Keratinocyte (primary cell): ENCODE measurements around the gene DOP1A. TPM values are rescaled to one million over a fixed set of nuclear protein-coding genes. Genes with fewer than 3 reads are reported as not detected.

ENCODE experiments used
- DNase-seq: peaks from one replicate; pipeline ENCODE4 v3.0.0-alpha.2; 2011; ENCODE audit warnings: low read depth, missing footprints, low spot score
- FAIRE-seq: peaks from 2 replicates; lab custom pipeline; 2011; peaks lifted over from hg19 to GRCh38; lab: Jason Lieb, UNC
- H2AFZ ChIP-seq: 2 replicates; pipeline ENCODE4 v1.6.0; 2012; ENCODE audit warnings: low read length, control low read depth, inconsistent platforms; ENCODE audit not compliant: control insufficient read depth
- H3K27ac ChIP-seq: 2 replicates; pipeline ENCODE4 v1.5.1; 2011; ENCODE audit warnings: low read length; ENCODE audit not compliant: control insufficient read depth, insufficient read depth
- H3K27me3 ChIP-seq: 3 replicates; pipeline ENCODE4 v1.6.0; 2011; ENCODE audit warnings: low read length; ENCODE audit not compliant: control insufficient read depth, insufficient read depth; ENCODE audit errors: extremely low read depth
- H3K36me3 ChIP-seq, 2 experiments: 2 replicates in 1 of 2; 3 replicates in 1 of 2; pipeline ENCODE4 v1.5.1; 2011; ENCODE audit warnings: low read length in 2 of 2, mild to moderate bottlenecking in 1 of 2; ENCODE audit not compliant: control insufficient read depth in 2 of 2, insufficient read depth in 2 of 2; ENCODE audit errors: extremely low read depth in 1 of 2
- H3K4me1 ChIP-seq: 3 replicates; pipeline ENCODE4 v1.5.1; 2011; ENCODE audit warnings: low read length; ENCODE audit not compliant: control insufficient read depth, insufficient read depth; ENCODE audit errors: extremely low read depth
- H3K4me2 ChIP-seq: 3 replicates; pipeline ENCODE4 v1.6.0; 2011; ENCODE audit warnings: low read depth, low read length; ENCODE audit not compliant: control insufficient read depth, insufficient read depth; ENCODE audit errors: extremely low read depth
- H3K4me3 ChIP-seq, 3 experiments: fragments of 200-600 bp in 1 of 3; sonication (generic) in 1 of 3; 2 replicates in 2 of 3; 3 replicates in 1 of 3; pipeline ENCODE4 v1.5.1; 2011 to 2016; ENCODE audit warnings: low read length in 3 of 3, mild to moderate bottlenecking in 3 of 3, control low read depth in 2 of 3, inconsistent platforms in 1 of 3, low read depth in 1 of 3, mixed read lengths in 1 of 3, mixed run types in 1 of 3, moderate library complexity in 1 of 3; ENCODE audit not compliant: control insufficient read depth in 2 of 3, insufficient read depth in 2 of 3; ENCODE audit errors: extremely low read depth in 1 of 3
- H3K79me2 ChIP-seq: 2 replicates; pipeline ENCODE4 v1.6.0; 2012; ENCODE audit warnings: low read length; ENCODE audit not compliant: control insufficient read depth, insufficient read depth
- H3K9ac ChIP-seq: 3 replicates; pipeline ENCODE4 v1.6.0; 2011; ENCODE audit warnings: low read length; ENCODE audit not compliant: control insufficient read depth, insufficient read depth; ENCODE audit errors: extremely low read depth
- H3K9me1 ChIP-seq: 3 replicates; pipeline ENCODE4 v1.6.0; 2011; ENCODE audit warnings: low read length; ENCODE audit not compliant: control insufficient read depth, insufficient read depth; ENCODE audit errors: extremely low read depth
- H3K9me3 ChIP-seq: 2 replicates; pipeline ENCODE4 v1.5.1; 2012; ENCODE audit warnings: low read depth, low read length; ENCODE audit not compliant: control insufficient read depth
- H4K20me1 ChIP-seq: 3 replicates; pipeline ENCODE4 v1.6.0; 2011; ENCODE audit warnings: low read length; ENCODE audit not compliant: control insufficient read depth, insufficient read depth; ENCODE audit errors: extremely low read depth
- CTCF ChIP-seq, 3 experiments: IDR thresholded peaks in 1 of 3; conservative IDR thresholded peaks in 1 of 3; optimal IDR thresholded peaks in 1 of 3; 2 replicates in 2 of 3; 3 replicates in 1 of 3; pipeline versions ENCODE3 to v1.5.1; 2011; ENCODE audit warnings: low read length in 3 of 3, mild to moderate bottlenecking in 3 of 3, moderate library complexity in 2 of 3, control low read depth in 1 of 3, inconsistent platforms in 1 of 3; ENCODE audit not compliant: insufficient read depth in 2 of 3; ENCODE audit errors: extremely low read depth in 1 of 3
- EZH2 ChIP-seq: IDR thresholded peaks from one replicate; pipeline ENCODE4 v1.6.1; 2012; ENCODE audit warnings: inconsistent platforms, mild to moderate bottlenecking, low read length, moderate library complexity
- dilution Hi-C: fragments of 300-500 bp; cut with MboI; formaldehyde crosslinking; loops from one replicate; pipeline ENCODE4 v1.7.0; 2020; ENCODE audit warnings: low sequenced_read_pairs; ENCODE audit not compliant: extremely low pct_ligation_motif_present
- polyA plus RNA-seq, 5 experiments: library from polyadenylated mRNA; depleted of rRNA in 3 of 5; stranded (reverse) in 3 of 5; stranded (forward) in 1 of 5; unstranded in 1 of 5; fragments of >200 nt; gene quantifications; 1 replicate in 1 of 5; 2 replicates in 3 of 5; 3 replicates in 1 of 5; pipeline versions ENCODE4 v1.2.1 to v1.2.3, GENCODE V29; 2011 to 2012; ENCODE audit warnings: missing spikeins in 2 of 5, low read depth in 1 of 5, low replicate concordance in 1 of 5

The DOP1A gene
- polyA plus RNA-seq, 1 donor (not counting 4 experiments of a cell fraction or from before 2014, with no cell fraction given), result 14.1 TPM

GRCh38 chr6:83126807-83127206, 59.3 kb downstream of the DOP1A start:
- peaks cover 15 to 18% of the 10 kb centered on the region in 2 experiments for H3K36me3 ChIP-seq

GRCh38 chr6:83127258-83127657, 59.8 kb downstream of the DOP1A start:
- no peak for TF ChIP-seq CTCF (optimal IDR thresholded peaks at IDR 0.05 in 1 of 3, IDR thresholded peaks at IDR 0.05 in 1 of 3, conservative IDR thresholded peaks at IDR 0.05 in 1 of 3; ENCODE audit: extremely low read depth in 1 of 3, insufficient read depth in 2 of 3, low read length in 3 of 3)
- H3K9ac ChIP-seq, result no peak overlapping the region
- DNase-seq (no peak), FAIRE-seq (no peak)
- H3K27ac ChIP-seq, result no peak overlapping the region
- no peaks in the 10 kb centered on the region for H3K27me3 ChIP-seq
- H2AFZ ChIP-seq, result no peak overlapping the region
- no peak overlapping the region for H3K4me2 ChIP-seq
- no peaks in the 10 kb centered on the region for H4K20me1 ChIP-seq
- no peak overlapping the region for H3K4me3 ChIP-seq
- no peaks in the 10 kb centered on the region for H3K4me1 ChIP-seq
- H3K36me3 ChIP-seq, result peaks cover 16 to 20% of the 10 kb centered on the region in 2 experiments
- H3K9me1 ChIP-seq, result no peaks in the 10 kb centered on the region
- no peaks in the 10 kb centered on the region for H3K9me3 ChIP-seq
- dilution Hi-C loops, result no loop called here
- H3K79me2 ChIP-seq, result no peaks in the 10 kb centered on the region

More at GRCh38 chr6:83126807-83127206, 59.3 kb downstream of the DOP1A start:
- TF ChIP-seq CTCF (optimal IDR thresholded peaks at IDR 0.05 in 1 of 3, IDR thresholded peaks at IDR 0.05 in 1 of 3, conservative IDR thresholded peaks at IDR 0.05 in 1 of 3; ENCODE audit: extremely low read depth in 1 of 3, insufficient read depth in 2 of 3, low read length in 3 of 3) (no peak), EZH2 (no peak)
- Histone ChIP-seq H3K27ac (no peak overlapping the region), H2AFZ (no peak overlapping the region), H3K27me3 (no peaks in the 10 kb centered on the region), H3K4me3 (no peak overlapping the region), H3K79me2 (no peaks in the 10 kb centered on the region), H3K9me1 (no peaks in the 10 kb centered on the region), H3K4me2 (no peak overlapping the region), H3K9me3 (no peaks in the 10 kb centered on the region), H4K20me1 (no peaks in the 10 kb centered on the region), H3K9ac (no peak overlapping the region), H3K4me1 (no peaks in the 10 kb centered on the region)
- DNase-seq (no peak), FAIRE-seq (no peak)
- dilution Hi-C loops, result no loop called here
